Smooth muscle cell of the pulmonary artery (primary cell): ENCODE results near the gene MEX3A. TPM values are rescaled to one million over a fixed set of nuclear protein-coding genes. Genes with fewer than 3 reads are reported as not detected.

ENCODE experiments used
- total RNA-seq: library from RNA; depleted of rRNA; stranded (reverse); fragments of >200 nt; gene quantifications from 2 replicates; pipeline ENCODE4 v1.2.3, GENCODE V29; 2014

Gene MEX3A
- total RNA-seq, result 1.2 and 4.1 TPM in 2 replicates

GRCh38 chr1:156082309-156083091, at the start of gene MEX3A:
TSS of gene MEX3A (minus strand) at chr1:156082465. CDS start at chr1:156081998, 467 bp downstream.

GRCh38 chr1:156114101-156114918, 32.0 kb upstream of the MEX3A start, which contains the start of gene LMNA:
TSS of gene LMNA (plus strand) at chr1:156114711. CDS start at chr1:156114919, 208 bp downstream.

GRCh38 chr1:156060937-156061636, 21.2 kb downstream of the MEX3A start, which contains the start of gene RAB25:
TSS of gene RAB25 (plus strand) at chr1:156061160. CDS start at chr1:156061401, 241 bp downstream.

GRCh38 chr1:156054500-156055280, 27.6 kb downstream of the MEX3A start, which contains the start of gene LAMTOR2:
TSS of gene LAMTOR2 (plus strand) at chr1:156054782. CDS start at chr1:156054890, 108 bp downstream.

GRCh38 chr1:156053768-156054499, 28.3 kb downstream of the MEX3A start, which contains the start of gene UBQLN4:
TSS of gene UBQLN4 (minus strand) at chr1:156053798. CDS start at chr1:156053701, 97 bp downstream.

Other genes with a start within 250 kb of the MEX3A start
- gene GON4L, start 225.3 kb downstream of the MEX3A start, total RNA-seq, result 31.5 and 34.3 TPM in 2 replicates
- 82.2 and 88.3 TPM in 2 replicates for gene SYT11, start 222.9 kb downstream of the MEX3A start, total RNA-seq
- gene RIT1, start 171.1 kb downstream of the MEX3A start, total RNA-seq, result 33.6 and 39.7 TPM in 2 replicates
- 20.3 and 25.9 TPM in 2 replicates for gene KHDC4, start 148.1 kb downstream of the MEX3A start, total RNA-seq
- gene RXFP4, start 140.8 kb downstream of the MEX3A start, total RNA-seq, result 0.07 TPM in 1 of 2 replicates, not detected in the other
- gene ARHGEF2, start 103.9 kb downstream of the MEX3A start, total RNA-seq, result 136 and 173 TPM in 2 replicates
- 250 and 314 TPM in 2 replicates for gene SSR2, start 61.5 kb downstream of the MEX3A start, total RNA-seq
- 15.6 and 21.3 TPM in 2 replicates for gene UBQLN4, start 28.7 kb downstream of the MEX3A start, total RNA-seq
- gene LAMTOR2, start 27.7 kb downstream of the MEX3A start, total RNA-seq, result 47.6 and 56.5 TPM in 2 replicates
- not detected in 2 replicates for gene RAB25, start 21.3 kb downstream of the MEX3A start, total RNA-seq
- gene LMNA, start 32.2 kb upstream of the MEX3A start, total RNA-seq, result 1,049 and 1,502 TPM in 2 replicates
- 1.6 and 2.7 TPM in 2 replicates for gene SEMA4A, start 71.1 kb upstream of the MEX3A start, total RNA-seq
- gene SLC25A44, start 111.6 kb upstream of the MEX3A start, total RNA-seq, result 11.2 and 11.3 TPM in 2 replicates
- 16.9 and 20.3 TPM in 2 replicates for gene PMF1, start 130.5 kb upstream of the MEX3A start, total RNA-seq
- gene BGLAP, start 159.7 kb upstream of the MEX3A start, total RNA-seq, result 0.26 and 0.50 TPM in 2 replicates
- gene PAQR6, start 165.6 kb upstream of the MEX3A start, total RNA-seq, result 0.46 and 0.56 TPM in 2 replicates
- 52.3 and 71.4 TPM in 2 replicates for gene SMG5, start 200.4 kb upstream of the MEX3A start, total RNA-seq
- 2.0 and 2.6 TPM in 2 replicates for gene TMEM79, start 201.9 kb upstream of the MEX3A start, total RNA-seq
- 68.6 and 85.1 TPM in 2 replicates for gene GLMP, start 213.2 kb upstream of the MEX3A start, total RNA-seq
- gene VHLL, start 216.8 kb upstream of the MEX3A start, total RNA-seq, result 0.13 and 0.92 TPM in 2 replicates